ENCODE results near the gene TMEM213.

- TF ChIP-seq ZFX (IDR thresholded peaks at IDR 0.05) (no peak), POLR2AphosphoS5 (IDR thresholded peaks at IDR 0.05; ENCODE audit: low read depth, low read length) (no peak), JUND (IDR thresholded peaks at IDR 0.05) (no peak), YY1 (IDR thresholded peaks at IDR 0.05; ENCODE audit: extremely low read depth, insufficient replicate concordance, low read depth, low read length) (no peak), ZBTB33 (IDR thresholded peaks at IDR 0.05; ENCODE audit: extremely low read depth, insufficient replicate concordance, low read length) (no peak), EZH2 (IDR thresholded peaks at IDR 0.05) (no peak), CTCF (IDR thresholded peaks at IDR 0.05 in 2 of 3, conservative IDR thresholded peaks at IDR 0.05 in 1 of 3; ENCODE audit: borderline replicate concordance in 1 of 3, insufficient read depth in 1 of 3, low read depth in 2 of 3, low read length in 2 of 3) (no peak), MAX (IDR thresholded peaks at IDR 0.05) (no peak), POLR2A (IDR thresholded peaks at IDR 0.05; ENCODE audit: borderline replicate concordance, extremely low read depth, insufficient read depth, insufficient read length) (no peak), SIN3A (IDR thresholded peaks at IDR 0.05; ENCODE audit: low read depth) (no peak)
Measured at GRCh38 chr7:138867744-138868143, 70.0 kb downstream of the TMEM213 start.
